Measurements from ENCODE around the gene ENKUR.

DNA sequence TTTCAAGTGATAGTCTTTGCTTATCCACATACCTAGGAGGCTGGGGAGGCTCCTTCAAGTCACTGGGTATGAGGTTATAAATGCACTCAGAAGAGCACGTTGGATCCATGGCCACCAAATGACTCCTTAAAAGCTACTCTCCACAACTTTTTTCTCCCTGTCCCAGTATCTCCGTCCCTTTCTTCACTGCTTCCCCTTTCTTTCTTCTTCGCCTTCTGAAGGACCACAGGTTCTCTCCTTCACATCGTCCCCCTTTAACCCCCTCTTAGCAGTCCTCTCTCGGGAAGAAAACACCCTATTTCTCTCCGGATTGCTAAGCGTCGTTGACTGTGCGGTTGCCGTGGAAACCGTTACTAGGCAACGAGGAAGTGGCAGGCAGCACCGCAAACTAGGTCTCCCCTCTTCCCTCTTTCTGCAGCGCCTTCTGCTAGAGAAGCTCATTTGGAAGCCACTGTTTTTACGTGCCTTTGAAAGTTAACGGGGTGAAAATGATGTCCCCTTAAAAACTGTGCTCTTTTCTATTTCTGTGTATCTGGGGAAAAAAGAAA, at the start of gene ENKUR:
- TF ChIP-seq POLR2A (IDR thresholded peaks at IDR 0.05; ENCODE audit: low read length) (no peak), GATA1 (IDR thresholded peaks at IDR 0.05; ENCODE audit: low read depth, low read length) (no peak)
